Upper lobe of left lung (tissue), 6 donors: ENCODE results near the gene TWIST1. TPM values are rescaled to one million over a fixed set of nuclear protein-coding genes. Genes with fewer than 3 reads are reported as not detected.

Experiments
- ATAC-seq, 2 donors: fragments of 200-7000 bp; cut with Tn5 transposase; one replicate each; pipeline ENCODE4 v1.9.1; 2022; ENCODE audit warnings: mild to moderate bottlenecking in 2 of 2, moderate library complexity in 2 of 2; ENCODE audit not compliant: low FRiP score in 2 of 2
- DNase-seq, 2 donors: peaks; one replicate each; pipeline ENCODE4 v3.0.0-alpha.2; 2019 to 2020
- H3K27ac ChIP-seq, 4 donors: fragments of 200-600 bp; sonication (generic); one replicate each; pipeline ENCODE4 v1.5.1; 2016 to 2019
- H3K27me3 ChIP-seq, 4 donors: fragments of 200-600 bp; sonication (generic); one replicate each; pipeline ENCODE4 v1.5.1; 2017 to 2019
- H3K36me3 ChIP-seq, 4 donors: fragments of 200-600 bp; sonication (generic); one replicate each; pipeline ENCODE4 v1.5.1; 2016 to 2019
- H3K4me1 ChIP-seq, 4 donors: fragments of 200-600 bp; sonication (generic); one replicate each; pipeline ENCODE4 v1.5.1; 2018 to 2019
- H3K4me3 ChIP-seq, 4 donors: fragments of 200-600 bp; sonication (generic); one replicate each; pipeline ENCODE4 v1.5.1; 2017 to 2019; ENCODE audit warnings: mild to moderate bottlenecking in 2 of 4, moderate library complexity in 1 of 4
- H3K9me3 ChIP-seq, 4 donors: fragments of 200-600 bp; sonication (generic); one replicate each; pipeline ENCODE4 v1.5.1; 2018 to 2019
- EP300 ChIP-seq, 4 donors: sonication (generic); formaldehyde crosslinking; IDR thresholded peaks; one replicate each; pipeline ENCODE4 v1.5.1; 2017; ENCODE audit warnings: antibody characterized with exemption in 4 of 4, control low read depth in 2 of 4
- POLR2A ChIP-seq, 4 donors: fragments of 450-650 bp; IDR thresholded peaks; one replicate each; pipeline ENCODE4 v1.5.1; 2016 to 2017; ENCODE audit warnings: antibody characterized with exemption in 4 of 4, mild to moderate bottlenecking in 2 of 4
- POLR2AphosphoS5 ChIP-seq, 2 donors: sonication (generic); formaldehyde crosslinking; IDR thresholded peaks; one replicate each; pipeline ENCODE4 v1.5.1; 2017; ENCODE audit warnings: antibody characterized with exemption in 2 of 2
- WGBS, 2 donors: methylation state at CpG; one replicate each; pipeline ENCODE4 v1.1.5; 2017 to 2018; 5-methylcytosine and 5-hydroxymethylcytosine counted together
- total RNA-seq, 6 donors: library from RNA; depleted of rRNA in 4 of 6; stranded (reverse); fragments of >200 nt in 4 of 6; gene quantifications; one replicate each; pipeline versions ENCODE4 v1.1.0 to v1.2.1, GENCODE V29; 2016 to 2021
- TF ChIP-seq, protein P1 (sequence below), 6 experiments: fragments of 450-650 bp in 4 of 6; fragments of 200-600 bp in 2 of 6; sonication (generic) in 2 of 6; IDR thresholded peaks; one replicate each; pipeline ENCODE4 v1.5.1; 2016 to 2019; ENCODE audit warnings: antibody characterized with exemption in 6 of 6
- donor health status: DM: no; HTN: no; CAD: no; lungs with moderate emphysema.
- donor health status: DM: no; HTN: yes; CAD: no; lungs with severe emphysema.

Gene TWIST1
- total RNA-seq, 6 donors from 2014 or later = 0.77 to 0.98 TPM; not detected in 4

GRCh38 chr7:19118636-19119371, 1.4 kb upstream of the TWIST1 start:
- TF ChIP-seq EP300 (IDR thresholded peaks at IDR 0.05) (no peak), POLR2A (IDR thresholded peaks at IDR 0.05) (no peak), POLR2AphosphoS5 (IDR thresholded peaks at IDR 0.05) (no peak)
- TF ChIP-seq, protein P1, sequence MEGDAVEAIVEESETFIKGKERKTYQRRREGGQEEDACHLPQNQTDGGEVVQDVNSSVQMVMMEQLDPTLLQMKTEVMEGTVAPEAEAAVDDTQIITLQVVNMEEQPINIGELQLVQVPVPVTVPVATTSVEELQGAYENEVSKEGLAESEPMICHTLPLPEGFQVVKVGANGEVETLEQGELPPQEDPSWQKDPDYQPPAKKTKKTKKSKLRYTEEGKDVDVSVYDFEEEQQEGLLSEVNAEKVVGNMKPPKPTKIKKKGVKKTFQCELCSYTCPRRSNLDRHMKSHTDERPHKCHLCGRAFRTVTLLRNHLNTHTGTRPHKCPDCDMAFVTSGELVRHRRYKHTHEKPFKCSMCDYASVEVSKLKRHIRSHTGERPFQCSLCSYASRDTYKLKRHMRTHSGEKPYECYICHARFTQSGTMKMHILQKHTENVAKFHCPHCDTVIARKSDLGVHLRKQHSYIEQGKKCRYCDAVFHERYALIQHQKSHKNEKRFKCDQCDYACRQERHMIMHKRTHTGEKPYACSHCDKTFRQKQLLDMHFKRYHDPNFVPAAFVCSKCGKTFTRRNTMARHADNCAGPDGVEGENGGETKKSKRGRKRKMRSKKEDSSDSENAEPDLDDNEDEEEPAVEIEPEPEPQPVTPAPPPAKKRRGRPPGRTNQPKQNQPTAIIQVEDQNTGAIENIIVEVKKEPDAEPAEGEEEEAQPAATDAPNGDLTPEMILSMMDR (IDR thresholded peaks at IDR 0.05) = no peak
- H3K9me3 ChIP-seq = no peaks in the 10 kb centered on the region
- DNase-seq (peak in 1 of 2 donors; percentile 43), ATAC-seq (no peak)
- WGBS, 2 donors = 5 to 13% methylated on average over 11 to 28 of the region's 28 CpGs
- peaks cover 0 to 39% (median 20%) of the 10 kb centered on the region in 4 donors for H3K27me3 ChIP-seq
- peaks cover 19 to 35% (median 20%) of the 10 kb centered on the region in 4 donors for H3K4me1 ChIP-seq
- H3K27ac ChIP-seq = no peak overlapping the region
- H3K4me3 ChIP-seq = no peak overlapping the region
- no peaks in the 10 kb centered on the region for H3K36me3 ChIP-seq

DNA sequence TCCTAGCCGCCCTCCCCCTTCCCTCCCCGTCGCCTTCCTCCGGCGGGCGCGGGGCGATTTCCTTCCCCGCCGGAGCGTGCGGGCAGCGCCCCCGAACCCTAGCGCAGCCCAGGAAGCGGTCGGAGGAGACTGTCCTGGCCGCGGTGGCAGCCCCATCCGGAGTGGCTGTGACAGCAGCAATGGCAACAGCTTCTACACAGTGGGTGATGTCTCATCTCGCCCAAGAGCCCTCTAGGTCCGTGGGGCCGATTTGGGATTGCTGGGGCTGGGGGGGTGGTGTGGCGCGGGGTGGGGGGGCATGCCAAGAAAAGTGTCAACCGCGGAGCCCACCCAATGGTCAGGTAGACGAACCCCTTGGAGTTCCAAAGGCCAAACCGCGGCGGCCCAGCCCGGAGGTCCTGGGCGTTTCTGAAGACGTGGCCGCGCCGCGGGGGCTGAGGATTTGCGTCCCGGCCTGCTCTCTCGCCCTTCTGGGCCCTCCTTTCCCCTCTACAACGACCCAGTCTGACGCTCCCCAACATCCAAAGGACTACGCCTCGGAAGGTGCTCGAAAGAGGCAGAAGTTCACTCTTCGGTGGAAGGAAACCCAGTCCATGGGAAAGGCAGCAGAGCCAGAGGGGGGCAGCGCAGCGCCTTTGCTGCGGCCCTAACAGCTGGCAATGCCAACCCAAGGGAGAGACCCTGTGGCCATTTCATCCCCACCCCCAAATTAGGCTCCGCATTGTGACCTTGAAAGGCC, 603 bp upstream of the TWIST1 start:
- 6 to 11% methylated on average over 21 to 26 of the region's 51 CpGs for whole genome bisulfite sequencing, 2 donors
- Histone ChIP-seq H3K9me3 (no peaks in the 10 kb centered on the region), H3K36me3 (no peaks in the 10 kb centered on the region), H3K27ac (no peak overlapping the region), H3K27me3 (peaks cover 0 to 42% (median 20%) of the 10 kb centered on the region in 4 donors), H3K4me1 (peaks cover 19 to 35% (median 20%) of the 10 kb centered on the region in 4 donors), H3K4me3 (peak overlapping the region in 3 of 4 donors; percentile 43 to 52 (median 49))
- no peak for ATAC-seq
- peak in 1 of 2 donors; percentile 79 for DNase-seq
- TF ChIP-seq EP300 (IDR thresholded peaks at IDR 0.05) = no peak
- TF ChIP-seq, protein P1 (IDR thresholded peaks at IDR 0.05) = no peak
- no peak for TF ChIP-seq POLR2AphosphoS5 (IDR thresholded peaks at IDR 0.05)
- TF ChIP-seq POLR2A (IDR thresholded peaks at IDR 0.05) = no peak

- H3K9me3 ChIP-seq = no peaks in the 10 kb centered on the region
- peak; percentile 1 to 42 for ATAC-seq
- H3K36me3 ChIP-seq = no peaks in the 10 kb centered on the region
- no peak overlapping the region for H3K27ac ChIP-seq
- H3K4me1 ChIP-seq = peaks cover 19 to 35% (median 23%) of the 10 kb centered on the region in 4 donors
- 3% methylated on average over 27 to 54 of the region's 70 CpGs for WGBS, 2 donors
- H3K27me3 ChIP-seq = peaks cover 0 to 53% (median 28%) of the 10 kb centered on the region in 4 donors
- TF ChIP-seq POLR2AphosphoS5 (IDR thresholded peaks at IDR 0.05) (no peak), POLR2A (IDR thresholded peaks at IDR 0.05) (no peak), EP300 (IDR thresholded peaks at IDR 0.05) (no peak)
- TF ChIP-seq, protein P1 (IDR thresholded peaks at IDR 0.05) = no peak
- DNase-seq = peak in 1 of 2 donors; percentile 85
- H3K4me3 ChIP-seq = peak overlapping the region in 3 of 4 donors; percentile 43 to 52 (median 49)
These were observed 1.0 kb downstream of the TWIST1 start for GRCh38 chr7:19116121-19117090.

DNA sequence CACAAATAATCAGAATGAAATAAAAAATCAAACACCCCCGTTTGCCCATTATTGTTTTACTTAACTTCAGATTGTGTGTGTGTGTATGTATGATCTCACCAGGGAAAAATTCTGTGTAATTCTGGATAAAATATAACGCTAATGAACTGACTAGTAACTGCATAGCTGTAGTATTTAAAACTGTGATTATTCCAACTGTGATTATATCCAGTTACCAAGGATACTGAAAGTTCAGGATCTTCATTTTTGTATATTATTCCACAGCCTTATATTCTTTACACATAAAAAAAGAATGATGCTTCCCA, 2.9 kb downstream of the TWIST1 start:
- Histone ChIP-seq H3K4me3 (no peak overlapping the region), H3K27ac (no peak overlapping the region)

More for the DNA sequence above, 2.9 kb downstream of the TWIST1 start:
- H3K27me3 ChIP-seq = peaks cover 0 to 59% (median 29%) of the 10 kb centered on the region in 4 donors
- no peaks in the 10 kb centered on the region for H3K36me3 ChIP-seq
- H3K9me3 ChIP-seq = no peaks in the 10 kb centered on the region
- WGBS, 2 donors = 28 to 40% methylated on average over 2 of the region's 2 CpGs
- TF ChIP-seq POLR2A (IDR thresholded peaks at IDR 0.05) = no peak
- no peak for TF ChIP-seq EP300 (IDR thresholded peaks at IDR 0.05)
- TF ChIP-seq, protein P1 (IDR thresholded peaks at IDR 0.05) = no peak
- TF ChIP-seq POLR2AphosphoS5 (IDR thresholded peaks at IDR 0.05) = no peak
- peaks cover 19 to 35% (median 23%) of the 10 kb centered on the region in 4 donors for H3K4me1 ChIP-seq
- ATAC-seq (no peak), DNase-seq (no peak)
